SU-DHL-6 (cell line): Measurements from ENCODE around the gene ZNF41.

ENCODE experiments used
- CTCF ChIP-seq: fragments of 200-600 bp; sonication (generic); IDR thresholded peaks from one replicate; pipeline ENCODE4 v1.5.1; 2017; ENCODE audit warnings: antibody characterized with exemption, mild to moderate bottlenecking, low read length, moderate library complexity; ENCODE audit not compliant: insufficient read depth, poor library complexity, severe bottlenecking
- EZH2phosphoT487 ChIP-seq: fragments of 200-600 bp; sonication (generic), shearing (Covaris generic); conservative IDR thresholded peaks from 2 replicates; pipeline ENCODE4 v1.6.1; 2018; ENCODE audit warnings: mild to moderate bottlenecking, antibody characterized with exemption, low read length, moderate library complexity, mixed read lengths

GRCh38 chrX:47501226-47502074 is 18.4 kb upstream of the ZNF41 start:
- no peak for TF ChIP-seq CTCF
- no peak for TF ChIP-seq EZH2phosphoT487
